Liver (tissue), 3 donors: Measurements from ENCODE around the gene ZNF101.

Experiments
- EGR1 ChIP-seq, 2 donors: IDR thresholded peaks; 2 replicates each; pipeline ENCODE4 v1.6.1; 2016 to 2018; ENCODE audit warnings: antibody characterized with exemption in 2 of 2, low read depth in 2 of 2
- SP1 ChIP-seq: IDR thresholded peaks from 2 replicates; pipeline ENCODE4 v1.6.1; 2018; ENCODE audit warnings: antibody characterized with exemption, mild to moderate bottlenecking
- TAF1 ChIP-seq: conservative IDR thresholded peaks from 2 replicates; pipeline ENCODE4 v1.6.1; 2016; ENCODE audit warnings: antibody characterized with exemption, mild to moderate bottlenecking
- TF ChIP-seq, protein P1 (sequence below): fragments of 150-350 bp; IDR thresholded peaks from 2 replicates; pipeline ENCODE4 v1.5.1; 2017; ENCODE audit warnings: improper control_type of control experiment, low read depth, low read length; ENCODE audit not compliant: missing input control
- donor health status: healthy.
- donor health status: healthy.

GRCh38 chr19:19637523-19638251 is 31.0 kb upstream of the ZNF101 start:
- TF ChIP-seq, protein P1, sequence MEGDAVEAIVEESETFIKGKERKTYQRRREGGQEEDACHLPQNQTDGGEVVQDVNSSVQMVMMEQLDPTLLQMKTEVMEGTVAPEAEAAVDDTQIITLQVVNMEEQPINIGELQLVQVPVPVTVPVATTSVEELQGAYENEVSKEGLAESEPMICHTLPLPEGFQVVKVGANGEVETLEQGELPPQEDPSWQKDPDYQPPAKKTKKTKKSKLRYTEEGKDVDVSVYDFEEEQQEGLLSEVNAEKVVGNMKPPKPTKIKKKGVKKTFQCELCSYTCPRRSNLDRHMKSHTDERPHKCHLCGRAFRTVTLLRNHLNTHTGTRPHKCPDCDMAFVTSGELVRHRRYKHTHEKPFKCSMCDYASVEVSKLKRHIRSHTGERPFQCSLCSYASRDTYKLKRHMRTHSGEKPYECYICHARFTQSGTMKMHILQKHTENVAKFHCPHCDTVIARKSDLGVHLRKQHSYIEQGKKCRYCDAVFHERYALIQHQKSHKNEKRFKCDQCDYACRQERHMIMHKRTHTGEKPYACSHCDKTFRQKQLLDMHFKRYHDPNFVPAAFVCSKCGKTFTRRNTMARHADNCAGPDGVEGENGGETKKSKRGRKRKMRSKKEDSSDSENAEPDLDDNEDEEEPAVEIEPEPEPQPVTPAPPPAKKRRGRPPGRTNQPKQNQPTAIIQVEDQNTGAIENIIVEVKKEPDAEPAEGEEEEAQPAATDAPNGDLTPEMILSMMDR, result no peak
- TF ChIP-seq EGR1 (IDR thresholded peaks at IDR 0.05; ENCODE audit: low read depth in 2 of 2), result no peak
- TF ChIP-seq TAF1, result no peak
- TF ChIP-seq SP1, result no peak
